Panc1 (cell line): ENCODE data around the gene CARMIL3.

Experiments
- POLR2AphosphoS5 ChIP-seq: IDR thresholded peaks from 2 replicates; pipeline ENCODE4 v1.6.1; 2012; ENCODE audit warnings: mild to moderate bottlenecking, low read depth, low read length, moderate library complexity
- SIN3A ChIP-seq: IDR thresholded peaks from 2 replicates; pipeline ENCODE4 v1.6.1; 2012; ENCODE audit warnings: low read depth, mild to moderate bottlenecking, low read length, moderate library complexity, borderline replicate concordance; ENCODE audit not compliant: insufficient read depth
- TCF7L2 ChIP-seq: IDR thresholded peaks from 2 replicates; pipeline ENCODE4 v1.6.1; 2011; ENCODE audit warnings: mild to moderate bottlenecking, low read depth, low read length, inconsistent platforms
- TF ChIP-seq, protein P1 (sequence below): fragments of 450-650 bp; IDR thresholded peaks from 2 replicates; pipeline ENCODE4 v1.5.1; 2017; ENCODE audit warnings: mild to moderate bottlenecking
- TF ChIP-seq, protein P2 (sequence below), 2 experiments: IDR thresholded peaks; 2 replicates each; pipeline ENCODE4 v1.6.1; 2011 to 2012; ENCODE audit warnings: low read depth in 2 of 2, control low read depth in 1 of 2, low read length in 1 of 2, mild to moderate bottlenecking in 1 of 2, moderate library complexity in 1 of 2; ENCODE audit not compliant: insufficient read depth in 1 of 2

DNA sequence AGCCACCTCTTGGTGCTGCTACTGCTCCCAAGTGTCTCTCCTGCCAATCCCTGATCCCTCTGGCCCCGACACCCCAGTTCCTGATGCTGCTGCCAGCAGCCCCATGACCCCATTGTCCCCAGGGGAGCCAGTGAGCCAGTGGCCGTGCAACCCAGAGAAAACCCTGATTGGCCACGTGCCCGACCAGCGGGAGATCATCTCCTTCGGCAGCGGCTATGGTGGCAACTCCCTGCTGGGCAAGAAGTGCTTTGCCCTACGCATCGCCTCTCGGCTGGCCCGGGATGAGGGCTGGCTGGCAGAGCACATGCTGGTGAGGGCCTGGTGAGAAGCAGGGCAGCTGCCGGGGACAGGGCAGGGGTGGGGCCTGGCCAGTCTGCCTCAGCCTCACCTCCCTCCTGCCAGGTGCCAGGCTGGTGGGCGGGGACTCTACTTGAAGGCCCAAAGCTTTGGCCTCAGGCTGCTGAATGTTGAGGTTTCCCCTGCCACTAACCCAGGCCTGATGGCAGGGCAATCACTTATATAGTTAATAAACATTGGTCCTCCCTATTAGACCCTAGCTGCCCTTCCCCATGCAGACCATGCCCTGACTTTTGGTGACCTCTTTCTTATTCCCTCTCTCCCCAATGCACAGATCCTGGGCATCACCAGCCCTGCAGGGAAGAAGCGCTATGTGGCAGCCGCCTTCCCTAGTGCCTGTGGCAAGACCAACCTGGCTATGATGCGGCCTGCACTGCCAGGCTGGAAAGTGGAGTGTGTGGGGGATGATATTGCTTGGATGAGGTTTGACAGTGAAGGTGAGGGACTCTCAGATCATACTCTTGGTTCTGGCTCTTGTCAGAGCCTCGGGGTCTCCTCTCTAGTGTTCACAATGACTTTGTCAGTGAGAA is 47.4 kb downstream of the CARMIL3 start:
- TF ChIP-seq SIN3A (no peak), POLR2AphosphoS5 (no peak), TCF7L2 (no peak)
- TF ChIP-seq, protein P1, sequence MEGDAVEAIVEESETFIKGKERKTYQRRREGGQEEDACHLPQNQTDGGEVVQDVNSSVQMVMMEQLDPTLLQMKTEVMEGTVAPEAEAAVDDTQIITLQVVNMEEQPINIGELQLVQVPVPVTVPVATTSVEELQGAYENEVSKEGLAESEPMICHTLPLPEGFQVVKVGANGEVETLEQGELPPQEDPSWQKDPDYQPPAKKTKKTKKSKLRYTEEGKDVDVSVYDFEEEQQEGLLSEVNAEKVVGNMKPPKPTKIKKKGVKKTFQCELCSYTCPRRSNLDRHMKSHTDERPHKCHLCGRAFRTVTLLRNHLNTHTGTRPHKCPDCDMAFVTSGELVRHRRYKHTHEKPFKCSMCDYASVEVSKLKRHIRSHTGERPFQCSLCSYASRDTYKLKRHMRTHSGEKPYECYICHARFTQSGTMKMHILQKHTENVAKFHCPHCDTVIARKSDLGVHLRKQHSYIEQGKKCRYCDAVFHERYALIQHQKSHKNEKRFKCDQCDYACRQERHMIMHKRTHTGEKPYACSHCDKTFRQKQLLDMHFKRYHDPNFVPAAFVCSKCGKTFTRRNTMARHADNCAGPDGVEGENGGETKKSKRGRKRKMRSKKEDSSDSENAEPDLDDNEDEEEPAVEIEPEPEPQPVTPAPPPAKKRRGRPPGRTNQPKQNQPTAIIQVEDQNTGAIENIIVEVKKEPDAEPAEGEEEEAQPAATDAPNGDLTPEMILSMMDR, result no peak
- TF ChIP-seq, protein P2, sequence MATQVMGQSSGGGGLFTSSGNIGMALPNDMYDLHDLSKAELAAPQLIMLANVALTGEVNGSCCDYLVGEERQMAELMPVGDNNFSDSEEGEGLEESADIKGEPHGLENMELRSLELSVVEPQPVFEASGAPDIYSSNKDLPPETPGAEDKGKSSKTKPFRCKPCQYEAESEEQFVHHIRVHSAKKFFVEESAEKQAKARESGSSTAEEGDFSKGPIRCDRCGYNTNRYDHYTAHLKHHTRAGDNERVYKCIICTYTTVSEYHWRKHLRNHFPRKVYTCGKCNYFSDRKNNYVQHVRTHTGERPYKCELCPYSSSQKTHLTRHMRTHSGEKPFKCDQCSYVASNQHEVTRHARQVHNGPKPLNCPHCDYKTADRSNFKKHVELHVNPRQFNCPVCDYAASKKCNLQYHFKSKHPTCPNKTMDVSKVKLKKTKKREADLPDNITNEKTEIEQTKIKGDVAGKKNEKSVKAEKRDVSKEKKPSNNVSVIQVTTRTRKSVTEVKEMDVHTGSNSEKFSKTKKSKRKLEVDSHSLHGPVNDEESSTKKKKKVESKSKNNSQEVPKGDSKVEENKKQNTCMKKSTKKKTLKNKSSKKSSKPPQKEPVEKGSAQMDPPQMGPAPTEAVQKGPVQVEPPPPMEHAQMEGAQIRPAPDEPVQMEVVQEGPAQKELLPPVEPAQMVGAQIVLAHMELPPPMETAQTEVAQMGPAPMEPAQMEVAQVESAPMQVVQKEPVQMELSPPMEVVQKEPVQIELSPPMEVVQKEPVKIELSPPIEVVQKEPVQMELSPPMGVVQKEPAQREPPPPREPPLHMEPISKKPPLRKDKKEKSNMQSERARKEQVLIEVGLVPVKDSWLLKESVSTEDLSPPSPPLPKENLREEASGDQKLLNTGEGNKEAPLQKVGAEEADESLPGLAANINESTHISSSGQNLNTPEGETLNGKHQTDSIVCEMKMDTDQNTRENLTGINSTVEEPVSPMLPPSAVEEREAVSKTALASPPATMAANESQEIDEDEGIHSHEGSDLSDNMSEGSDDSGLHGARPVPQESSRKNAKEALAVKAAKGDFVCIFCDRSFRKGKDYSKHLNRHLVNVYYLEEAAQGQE (IDR thresholded peaks at IDR 0.05; ENCODE audit: insufficient read depth in 1 of 2, low read depth in 2 of 2, low read length in 1 of 2), result no peak
